Measurements from ENCODE around the gene SLC25A48. TPM values are rescaled to one million over a fixed set of nuclear protein-coding genes. Genes with fewer than 3 reads are reported as not detected.

The SLC25A48 gene
- total RNA-seq, 1 experiment from 2014 or later: not detected

- Histone ChIP-seq H3K4me1 (ENCODE audit: control insufficient read depth, insufficient read depth, low read length) (no peaks in the 10 kb centered on the region), H3K27ac (ENCODE audit: low read length) (no peak overlapping the region), H3K36me3 (ENCODE audit: control insufficient read depth, insufficient read depth, low read length) (no peaks in the 10 kb centered on the region), H3K9me3 (ENCODE audit: control insufficient read depth, insufficient read depth, low read depth, low read length) (no peaks in the 10 kb centered on the region), H3K4me3 (ENCODE audit: low read depth in 2 of 2, low read length in 2 of 2) (no peak overlapping the region), H3K27me3 (ENCODE audit: control insufficient read depth, insufficient read depth, low read length) (peaks cover 3% of the 10 kb centered on the region)
- CTCF ChIA-PET: no interaction called here
- no peak for TF ChIP-seq CTCF (IDR thresholded peaks at IDR 0.05)
- no peak for TF ChIP-seq SIN3A (IDR thresholded peaks at IDR 0.05; ENCODE audit: borderline replicate concordance, insufficient read depth, low read depth, low read length)
- TF ChIP-seq REST (IDR thresholded peaks at IDR 0.05; ENCODE audit: insufficient read depth in 1 of 2, low read depth in 2 of 2, low read length in 1 of 2): no peak
- TF ChIP-seq POLR2AphosphoS5 (IDR thresholded peaks at IDR 0.05; ENCODE audit: low read depth, low read length): no peak
- no peak for TF ChIP-seq TCF7L2 (IDR thresholded peaks at IDR 0.05; ENCODE audit: low read depth, low read length)
- POLR2A ChIA-PET: no interaction called here
- in situ Hi-C loops (cut with HindIII; ENCODE audit: low pct_unique_long_range_greater_than_20kb, low sequenced_read_pairs) (no loop called here), intact Hi-C loops (cut with micrococcal nuclease; ENCODE audit: unreplicated experiment) (no loop called here)
- ATAC-seq: no peak
- no TSS peak for BruUV-seq (replicated peaks)
- no peak for DNase-seq (ENCODE audit: low read depth, low spot score)
These were observed 10.6 kb upstream of the SLC25A48 start for GRCh38 chr5:135823881-135824280.

GRCh38 chr5:135824541-135825041, 9.9 kb upstream of the SLC25A48 start:
- in situ Hi-C loops (cut with HindIII; ENCODE audit: low pct_unique_long_range_greater_than_20kb, low sequenced_read_pairs) (loop anchor here (25.0 kb wide), 1 partner anchor 362 kb away; the partner anchor contains the start of gene TIFAB), intact Hi-C loops (cut with micrococcal nuclease; ENCODE audit: unreplicated experiment) (no loop called here)
- no peaks in the 10 kb centered on the region for H3K36me3 ChIP-seq (ENCODE audit: control insufficient read depth, insufficient read depth, low read length)
- DNase-seq (ENCODE audit: low read depth, low spot score) (no peak), ATAC-seq (no peak)
- TF ChIP-seq SIN3A (IDR thresholded peaks at IDR 0.05; ENCODE audit: borderline replicate concordance, insufficient read depth, low read depth, low read length) (no peak), REST (IDR thresholded peaks at IDR 0.05; ENCODE audit: insufficient read depth in 1 of 2, low read depth in 2 of 2, low read length in 1 of 2) (no peak), CTCF (IDR thresholded peaks at IDR 0.05) (no peak), TCF7L2 (IDR thresholded peaks at IDR 0.05; ENCODE audit: low read depth, low read length) (no peak), POLR2AphosphoS5 (IDR thresholded peaks at IDR 0.05; ENCODE audit: low read depth, low read length) (no peak)
- no peak overlapping the region for H3K27ac ChIP-seq (ENCODE audit: low read length)
- H3K9me3 ChIP-seq (ENCODE audit: control insufficient read depth, insufficient read depth, low read depth, low read length): no peaks in the 10 kb centered on the region
- H3K4me3 ChIP-seq (ENCODE audit: low read depth in 2 of 2, low read length in 2 of 2): no peak overlapping the region
- no peaks in the 10 kb centered on the region for H3K4me1 ChIP-seq (ENCODE audit: control insufficient read depth, insufficient read depth, low read length)
- H3K27me3 ChIP-seq (ENCODE audit: control insufficient read depth, insufficient read depth, low read length): peaks cover 3% of the 10 kb centered on the region
- no TSS peak for BruUV-seq (replicated peaks)
- POLR2A ChIA-PET: no interaction called here
- CTCF ChIA-PET: no interaction called here
